ENCODE data around the gene ADGRD2. TPM values are rescaled to one million over a fixed set of nuclear protein-coding genes. Genes with fewer than 3 reads are reported as not detected.

Gene ADGRD2
- total RNA-seq, 3 donors from 2014 or later, result 2.6 to 2.9 TPM; not detected in 1

GRCh38 chr9:124479371-124479770 is 29.1 kb downstream of the ADGRD2 start:
- TF ChIP-seq POLR2A (IDR thresholded peaks at IDR 0.05) (no peak), CTCF (IDR thresholded peaks at IDR 0.05) (no peak), POLR2AphosphoS5 (IDR thresholded peaks at IDR 0.05) (no peak)
- Histone ChIP-seq H3K27ac (no peak overlapping the region), H3K4me3 (no peak overlapping the region), H3K9me3 (no peaks in the 10 kb centered on the region), H3K36me3 (no peaks in the 10 kb centered on the region), H3K4me1 (peaks cover 0 to 7% of the 10 kb centered on the region in 2 donors), H3K27me3 (peaks cover 0 to 72% of the 10 kb centered on the region in 2 donors)
- no peak for DNase-seq (ENCODE audit: low spot score in 2 of 2)
- intact Hi-C loops (cut with DNase I; ENCODE audit: low total_unique reads), result no loop called here

GRCh38 chr9:124479947-124480620 is 29.8 kb downstream of the ADGRD2 start:
- peaks cover 0 to 7% of the 10 kb centered on the region in 2 donors for H3K4me1 ChIP-seq

GRCh38 chr9:124480621-124480981 is 30.4 kb downstream of the ADGRD2 start:
- no peaks in the 10 kb centered on the region for H3K9me3 ChIP-seq
- peaks cover 0 to 71% of the 10 kb centered on the region in 2 donors for H3K27me3 ChIP-seq
- no peak for DNase-seq (ENCODE audit: low spot score in 2 of 2)
- intact Hi-C loops (cut with DNase I; ENCODE audit: low total_unique reads), result no loop called here
- no peak overlapping the region for H3K27ac ChIP-seq
- peaks cover 0 to 7% of the 10 kb centered on the region in 2 donors for H3K4me1 ChIP-seq
- no peaks in the 10 kb centered on the region for H3K36me3 ChIP-seq
- no peak overlapping the region for H3K4me3 ChIP-seq
- TF ChIP-seq POLR2AphosphoS5 (IDR thresholded peaks at IDR 0.05) (no peak), CTCF (IDR thresholded peaks at IDR 0.05) (no peak), POLR2A (IDR thresholded peaks at IDR 0.05) (no peak)

More at GRCh38 chr9:124479947-124480620, 29.8 kb downstream of the ADGRD2 start:
- Histone ChIP-seq H3K36me3 (no peaks in the 10 kb centered on the region), H3K4me3 (no peak overlapping the region), H3K27me3 (peaks cover 0 to 71% of the 10 kb centered on the region in 2 donors), H3K9me3 (no peaks in the 10 kb centered on the region), H3K27ac (no peak overlapping the region)
- intact Hi-C loops (cut with DNase I; ENCODE audit: low total_unique reads), result no loop called here
- no peak for DNase-seq (ENCODE audit: low spot score in 2 of 2)
- TF ChIP-seq POLR2A (IDR thresholded peaks at IDR 0.05), result no peak
- TF ChIP-seq CTCF (IDR thresholded peaks at IDR 0.05), result no peak
- no peak for TF ChIP-seq POLR2AphosphoS5 (IDR thresholded peaks at IDR 0.05)

- intact Hi-C loops (cut with DNase I; ENCODE audit: low total_unique reads), result no loop called here
- no peak overlapping the region for H3K4me3 ChIP-seq
- H3K27ac ChIP-seq, result no peak overlapping the region
- H3K4me1 ChIP-seq, result peaks cover 0 to 7% of the 10 kb centered on the region in 2 donors
- TF ChIP-seq POLR2A (IDR thresholded peaks at IDR 0.05), result no peak
- H3K9me3 ChIP-seq, result no peaks in the 10 kb centered on the region
- H3K27me3 ChIP-seq, result peaks cover 0 to 70% of the 10 kb centered on the region in 2 donors
- no peaks in the 10 kb centered on the region for H3K36me3 ChIP-seq
- DNase-seq (ENCODE audit: low spot score in 2 of 2), result no peak
These were observed 30.9 kb downstream of the ADGRD2 start for GRCh38 chr9:124481115-124481514.

- Histone ChIP-seq H3K4me1 (peaks cover 0 to 3% of the 10 kb centered on the region in 2 donors), H3K27ac (no peak overlapping the region), H3K4me3 (no peak overlapping the region), H3K27me3 (peaks cover 0 to 70% of the 10 kb centered on the region in 2 donors), H3K36me3 (no peaks in the 10 kb centered on the region), H3K9me3 (no peaks in the 10 kb centered on the region)
- TF ChIP-seq CTCF (IDR thresholded peaks at IDR 0.05) (no peak), POLR2A (IDR thresholded peaks at IDR 0.05) (no peak), POLR2AphosphoS5 (IDR thresholded peaks at IDR 0.05) (no peak)
- intact Hi-C loops (cut with DNase I; ENCODE audit: low total_unique reads), result no loop called here
- DNase-seq (ENCODE audit: low spot score in 2 of 2), result no peak
These were observed 32.3 kb downstream of the ADGRD2 start for GRCh38 chr9:124482431-124483031.

Data from breast epithelium (tissue), 4 donors.